Gastroesophageal sphincter (tissue), 3 donors: ENCODE data around the gene HDLBP.

Experiments used
- CTCF ChIP-seq, 4 experiments: fragments of 200-600 bp in 2 of 4; fragments of 450-650 bp in 2 of 4; sonication (generic) in 1 of 4; IDR thresholded peaks; one replicate each; pipeline ENCODE4 v1.5.1; 2017 to 2019; ENCODE audit warnings: antibody characterized with exemption in 4 of 4, mild to moderate bottlenecking in 2 of 4, moderate library complexity in 2 of 4
- EP300 ChIP-seq: sonication (generic); formaldehyde crosslinking; IDR thresholded peaks from one replicate; pipeline ENCODE4 v1.6.1; 2017; ENCODE audit warnings: antibody characterized with exemption, mild to moderate bottlenecking
- POLR2A ChIP-seq, 2 donors: fragments of 450-650 bp; IDR thresholded peaks; one replicate each; pipeline ENCODE4 v1.6.1; 2017; ENCODE audit warnings: antibody characterized with exemption in 2 of 2, mild to moderate bottlenecking in 2 of 2, moderate library complexity in 1 of 2
- POLR2AphosphoS5 ChIP-seq: sonication (generic); formaldehyde crosslinking; IDR thresholded peaks from one replicate; pipeline ENCODE4 v1.6.1; 2017; ENCODE audit warnings: antibody characterized with exemption

- no peak for TF ChIP-seq CTCF (IDR thresholded peaks at IDR 0.05)
- no peak for TF ChIP-seq POLR2AphosphoS5
- no peak for TF ChIP-seq EP300
- no peak for TF ChIP-seq POLR2A (IDR thresholded peaks at IDR 0.05)
Measured at GRCh38 chr2:241242306-241242705, 73.2 kb downstream of the HDLBP start.
